ENCODE results near the gene TRIM66.

Gene TRIM66

GRCh38 chr11:8682303-8683114 is at the start of gene TRIM66, which contains the start of gene RPL27A:
Gene TRIM66 (minus strand): TSS chr11:8682665. CDS start chr11:8672274, 10,391 bp downstream.
Gene RPL27A (plus strand): TSS chr11:8682792. CDS start chr11:8682814, 22 bp downstream.
- Histone ChIP-seq H3K36me3 (ENCODE audit: control insufficient read depth, insufficient read depth, low read length) (peaks cover 45% of the 10 kb centered on the region), H3K9me3 (ENCODE audit: control insufficient read depth, insufficient read depth, low read depth, low read length) (no peaks in the 10 kb centered on the region), H3K4me1 (ENCODE audit: control insufficient read depth, insufficient read depth, low read length) (peaks cover 19% of the 10 kb centered on the region), H3K4me3 (ENCODE audit: low read depth, low read length) (peak within 1 kb of the TSS; percentile 88), H3K9ac (ENCODE audit: low read length) (peak within 1 kb of the TSS; percentile 98), H3K27me3 (ENCODE audit: control insufficient read depth, insufficient read depth, low read length) (no peaks in the 10 kb centered on the region), H3K27ac (ENCODE audit: low read depth, low read length) (peak within 1 kb of the TSS; percentile 99)

- no peak overlapping the region for H3K4me3 ChIP-seq (ENCODE audit: low read depth, low read length)
- H3K9ac ChIP-seq (ENCODE audit: low read length) = no peak overlapping the region
- H3K27ac ChIP-seq (ENCODE audit: low read depth, low read length) = no peak overlapping the region
- no peaks in the 10 kb centered on the region for H3K9me3 ChIP-seq (ENCODE audit: control insufficient read depth, insufficient read depth, low read depth, low read length)
- H3K36me3 ChIP-seq (ENCODE audit: control insufficient read depth, insufficient read depth, low read length) = no peaks in the 10 kb centered on the region
- H3K27me3 ChIP-seq (ENCODE audit: control insufficient read depth, insufficient read depth, low read length) = no peaks in the 10 kb centered on the region
- H3K4me1 ChIP-seq (ENCODE audit: control insufficient read depth, insufficient read depth, low read length) = peaks cover 21% of the 10 kb centered on the region; the same call in 1 of the 2 replicates
These were observed 49.3 kb upstream of the TRIM66 start for GRCh38 chr11:8731647-8732323.

GRCh38 chr11:8730697-8731020 is 48.2 kb upstream of the TRIM66 start:
- H3K27ac ChIP-seq (ENCODE audit: low read depth, low read length) = no peak overlapping the region
- peaks cover 4% of the 10 kb centered on the region; the same call in 1 of the 2 replicates for H3K36me3 ChIP-seq (ENCODE audit: control insufficient read depth, insufficient read depth, low read length)
- no peak overlapping the region for H3K9ac ChIP-seq (ENCODE audit: low read length)
- no peak overlapping the region for H3K4me3 ChIP-seq (ENCODE audit: low read depth, low read length)
- no peaks in the 10 kb centered on the region for H3K9me3 ChIP-seq (ENCODE audit: control insufficient read depth, insufficient read depth, low read depth, low read length)
- no peaks in the 10 kb centered on the region for H3K27me3 ChIP-seq (ENCODE audit: control insufficient read depth, insufficient read depth, low read length)
- peaks cover 21% of the 10 kb centered on the region; the same call in 1 of the 2 replicates for H3K4me1 ChIP-seq (ENCODE audit: control insufficient read depth, insufficient read depth, low read length)

- Histone ChIP-seq H3K9ac (ENCODE audit: low read length) (no peak overlapping the region), H3K27me3 (ENCODE audit: control insufficient read depth, insufficient read depth, low read length) (no peaks in the 10 kb centered on the region), H3K4me1 (ENCODE audit: control insufficient read depth, insufficient read depth, low read length) (peaks cover 21% of the 10 kb centered on the region; the same call in 1 of the 2 replicates), H3K27ac (ENCODE audit: low read depth, low read length) (no peak overlapping the region), H3K4me3 (ENCODE audit: low read depth, low read length) (no peak overlapping the region), H3K9me3 (ENCODE audit: control insufficient read depth, insufficient read depth, low read depth, low read length) (no peaks in the 10 kb centered on the region), H3K36me3 (ENCODE audit: control insufficient read depth, insufficient read depth, low read length) (peaks cover 5% of the 10 kb centered on the region; the same call in 1 of the 2 replicates)
These were observed 47.6 kb upstream of the TRIM66 start for GRCh38 chr11:8729837-8730696.

GRCh38 chr11:8729067-8729466 is 46.6 kb upstream of the TRIM66 start:
- Histone ChIP-seq H3K36me3 (ENCODE audit: control insufficient read depth, insufficient read depth, low read length) (peaks cover 5% of the 10 kb centered on the region; the same call in 1 of the 2 replicates), H3K4me1 (ENCODE audit: control insufficient read depth, insufficient read depth, low read length) (peaks cover 21% of the 10 kb centered on the region; the same call in 1 of the 2 replicates), H3K27ac (ENCODE audit: low read depth, low read length) (no peak overlapping the region), H3K9ac (ENCODE audit: low read length) (no peak overlapping the region), H3K9me3 (ENCODE audit: control insufficient read depth, insufficient read depth, low read depth, low read length) (no peaks in the 10 kb centered on the region), H3K27me3 (ENCODE audit: control insufficient read depth, insufficient read depth, low read length) (no peaks in the 10 kb centered on the region), H3K4me3 (ENCODE audit: low read depth, low read length) (no peak overlapping the region)

GRCh38 chr11:8728563-8728962 is 46.1 kb upstream of the TRIM66 start:
- H3K9me3 ChIP-seq (ENCODE audit: control insufficient read depth, insufficient read depth, low read depth, low read length) = no peaks in the 10 kb centered on the region
- no peaks in the 10 kb centered on the region for H3K27me3 ChIP-seq (ENCODE audit: control insufficient read depth, insufficient read depth, low read length)
- no peak overlapping the region for H3K9ac ChIP-seq (ENCODE audit: low read length)
- no peak overlapping the region for H3K4me3 ChIP-seq (ENCODE audit: low read depth, low read length)
- peaks cover 5% of the 10 kb centered on the region; the same call in 1 of the 2 replicates for H3K36me3 ChIP-seq (ENCODE audit: control insufficient read depth, insufficient read depth, low read length)
- H3K4me1 ChIP-seq (ENCODE audit: control insufficient read depth, insufficient read depth, low read length) = peaks cover 19% of the 10 kb centered on the region; the same call in 1 of the 2 replicates
- no peak overlapping the region for H3K27ac ChIP-seq (ENCODE audit: low read depth, low read length)

GRCh38 chr11:8726395-8726794 is 43.9 kb upstream of the TRIM66 start:
- Histone ChIP-seq H3K27me3 (ENCODE audit: control insufficient read depth, insufficient read depth, low read length) (no peaks in the 10 kb centered on the region), H3K27ac (ENCODE audit: low read depth, low read length) (no peak overlapping the region), H3K36me3 (ENCODE audit: control insufficient read depth, insufficient read depth, low read length) (peaks cover 5% of the 10 kb centered on the region; the same call in 1 of the 2 replicates), H3K4me1 (ENCODE audit: control insufficient read depth, insufficient read depth, low read length) (peaks cover 28% of the 10 kb centered on the region), H3K4me3 (ENCODE audit: low read depth, low read length) (no peak overlapping the region), H3K9ac (ENCODE audit: low read length) (no peak overlapping the region), H3K9me3 (ENCODE audit: control insufficient read depth, insufficient read depth, low read depth, low read length) (no peaks in the 10 kb centered on the region)

- peaks cover 5% of the 10 kb centered on the region; the same call in 1 of the 2 replicates for H3K36me3 ChIP-seq (ENCODE audit: control insufficient read depth, insufficient read depth, low read length)
- peaks cover 45% of the 10 kb centered on the region for H3K4me1 ChIP-seq (ENCODE audit: control insufficient read depth, insufficient read depth, low read length)
- no peak overlapping the region for H3K9ac ChIP-seq (ENCODE audit: low read length)
- H3K27me3 ChIP-seq (ENCODE audit: control insufficient read depth, insufficient read depth, low read length) = no peaks in the 10 kb centered on the region
- H3K27ac ChIP-seq (ENCODE audit: low read depth, low read length) = no peak overlapping the region
- H3K9me3 ChIP-seq (ENCODE audit: control insufficient read depth, insufficient read depth, low read depth, low read length) = no peaks in the 10 kb centered on the region
- no peak overlapping the region for H3K4me3 ChIP-seq (ENCODE audit: low read depth, low read length)
These were observed 42.2 kb upstream of the TRIM66 start for GRCh38 chr11:8724682-8725081.

- Histone ChIP-seq H3K4me1 (ENCODE audit: control insufficient read depth, insufficient read depth, low read length) (peaks cover 55% of the 10 kb centered on the region), H3K9me3 (ENCODE audit: control insufficient read depth, insufficient read depth, low read depth, low read length) (no peaks in the 10 kb centered on the region), H3K27me3 (ENCODE audit: control insufficient read depth, insufficient read depth, low read length) (no peaks in the 10 kb centered on the region), H3K27ac (ENCODE audit: low read depth, low read length) (no peak overlapping the region), H3K36me3 (ENCODE audit: control insufficient read depth, insufficient read depth, low read length) (peaks cover 5% of the 10 kb centered on the region; the same call in 1 of the 2 replicates), H3K4me3 (ENCODE audit: low read depth, low read length) (no peak overlapping the region), H3K9ac (ENCODE audit: low read length) (no peak overlapping the region)
These were observed 41.2 kb upstream of the TRIM66 start for GRCh38 chr11:8723711-8724110.

GRCh38 chr11:8722809-8723208 is 40.3 kb upstream of the TRIM66 start:
- Histone ChIP-seq H3K9ac (ENCODE audit: low read length) (no peak overlapping the region), H3K36me3 (ENCODE audit: control insufficient read depth, insufficient read depth, low read length) (peaks cover 5% of the 10 kb centered on the region; the same call in 1 of the 2 replicates), H3K27me3 (ENCODE audit: control insufficient read depth, insufficient read depth, low read length) (no peaks in the 10 kb centered on the region), H3K4me3 (ENCODE audit: low read depth, low read length) (no peak overlapping the region), H3K27ac (ENCODE audit: low read depth, low read length) (no peak overlapping the region), H3K4me1 (ENCODE audit: control insufficient read depth, insufficient read depth, low read length) (peaks cover 62% of the 10 kb centered on the region), H3K9me3 (ENCODE audit: control insufficient read depth, insufficient read depth, low read depth, low read length) (no peaks in the 10 kb centered on the region)

All from HUES6 (cell line).